Activated naive CD4-positive, alpha-beta T cell treated with anti-CD3 and anti-CD28 coated beads, Interleukin-2, amount 10 ng/mL, durations not matched to agents 7 days and 5 days (primary cell): ENCODE results near the gene ATP1B2.

Experiments
- CTCF ChIA-PET: fragments of 350-600 bp; sonication (Branson Sonifier 250); formaldehyde crosslinking; loops from one replicate; lab custom pipeline; 2021; ENCODE audit warnings: antibody characterized with exemption; lab: Charles Lee
- DNase-seq: peaks from one replicate; pipeline ENCODE4 v3.0.0-alpha.2; 2020
- H3K27ac Mint-ChIP-seq: one replicate; pipeline ENCODE4 v1.8.0; 2021; ENCODE audit warnings: mild to moderate bottlenecking, moderate library complexity, mixed read lengths
- H3K27me3 Mint-ChIP-seq: one replicate; pipeline ENCODE4 v1.8.0; 2021; ENCODE audit warnings: mild to moderate bottlenecking, mixed read lengths
- H3K36me3 Mint-ChIP-seq: one replicate; pipeline ENCODE4 v1.8.0; 2021; ENCODE audit warnings: mixed read lengths
- H3K4me1 Mint-ChIP-seq: one replicate; pipeline ENCODE4 v1.8.0; 2021; ENCODE audit warnings: mixed read lengths
- H3K4me3 Mint-ChIP-seq: one replicate; pipeline ENCODE4 v1.8.0; 2021; ENCODE audit warnings: mild to moderate bottlenecking, moderate library complexity, mixed read lengths
- H3K9me3 Mint-ChIP-seq: one replicate; pipeline ENCODE4 v1.8.0; 2021; ENCODE audit warnings: mixed read lengths

Gene ATP1B2

GRCh38 chr17:7651097-7651664 lies 455 bp downstream of the ATP1B2 start:
- CTCF ChIA-PET: interaction anchor here (0.6 to 1.8 kb wide), 2 partner anchors 35 to 287 kb away, joined by 3 to 5 read pairs; no protein-coding TSS in a partner anchor
- Mint-ChIP-seq H3K4me1 (peaks cover 15% of the 10 kb centered on the region), H3K27me3 (peaks cover 80% of the 10 kb centered on the region), H3K9me3 (no peaks in the 10 kb centered on the region), H3K36me3 (no peaks in the 10 kb centered on the region), H3K4me3 (peak overlapping the region; percentile 69), H3K27ac (no peak overlapping the region)
- DNase-seq: no peak

- Mint-ChIP-seq H3K27ac (no peak overlapping the region), H3K4me1 (peaks cover 15% of the 10 kb centered on the region), H3K4me3 (peak overlapping the region; percentile 13), H3K27me3 (peaks cover 78% of the 10 kb centered on the region), H3K9me3 (no peaks in the 10 kb centered on the region), H3K36me3 (no peaks in the 10 kb centered on the region)
- no peak for DNase-seq
- CTCF ChIA-PET: interaction anchor here (1.8 kb wide), 1 partner anchor 34 kb away, joined by 5 read pairs; no protein-coding TSS in a partner anchor
Observed at GRCh38 chr17:7651665-7652387, 1.1 kb downstream of the ATP1B2 start.

- DNase-seq: no peak
- Mint-ChIP-seq H3K4me3 (no peak overlapping the region), H3K27ac (no peak overlapping the region), H3K4me1 (peaks cover 15% of the 10 kb centered on the region), H3K9me3 (no peaks in the 10 kb centered on the region), H3K27me3 (peaks cover 72% of the 10 kb centered on the region), H3K36me3 (no peaks in the 10 kb centered on the region)
- CTCF ChIA-PET: no interaction called here
Observed at GRCh38 chr17:7652388-7653356, 1.9 kb downstream of the ATP1B2 start.

- Mint-ChIP-seq H3K27me3 (peaks cover 53% of the 10 kb centered on the region), H3K9me3 (no peaks in the 10 kb centered on the region), H3K27ac (no peak overlapping the region), H3K4me3 (no peak overlapping the region), H3K4me1 (peaks cover 12% of the 10 kb centered on the region), H3K36me3 (no peaks in the 10 kb centered on the region)
- CTCF ChIA-PET: no interaction called here
- DNase-seq: no peak
Observed at GRCh38 chr17:7654832-7655540, 4.3 kb downstream of the ATP1B2 start.

GRCh38 chr17:7655541-7655840 lies 4.8 kb downstream of the ATP1B2 start:
- H3K4me1 Mint-ChIP-seq: peaks cover 7% of the 10 kb centered on the region
- H3K4me3 Mint-ChIP-seq: no peak overlapping the region
- H3K27me3 Mint-ChIP-seq: peaks cover 48% of the 10 kb centered on the region
- no peaks in the 10 kb centered on the region for H3K9me3 Mint-ChIP-seq
- CTCF ChIA-PET: no interaction called here
- no peaks in the 10 kb centered on the region for H3K36me3 Mint-ChIP-seq
- H3K27ac Mint-ChIP-seq: no peak overlapping the region
- no peak for DNase-seq

GRCh38 chr17:7656958-7657609 lies 6.4 kb downstream of the ATP1B2 start:
- H3K4me1 Mint-ChIP-seq: no peaks in the 10 kb centered on the region
- no peak overlapping the region for H3K4me3 Mint-ChIP-seq
- H3K27ac Mint-ChIP-seq: no peak overlapping the region
- H3K9me3 Mint-ChIP-seq: no peaks in the 10 kb centered on the region
- no peak for DNase-seq
- no peaks in the 10 kb centered on the region for H3K36me3 Mint-ChIP-seq
- H3K27me3 Mint-ChIP-seq: peaks cover 32% of the 10 kb centered on the region
- CTCF ChIA-PET: interaction anchor here (0.9 kb wide), 1 partner anchor 16 kb away, joined by 3 read pairs; no protein-coding TSS in a partner anchor

GRCh38 chr17:7667656-7668406 lies 17.1 kb downstream of the ATP1B2 start:
- no peaks in the 10 kb centered on the region for H3K4me1 Mint-ChIP-seq
- CTCF ChIA-PET: interaction anchor here (1.3 kb wide), 1 partner anchor 35 kb away, joined by 3 read pairs; no protein-coding TSS in a partner anchor
- H3K27ac Mint-ChIP-seq: no peak overlapping the region
- no peak for DNase-seq
- no peaks in the 10 kb centered on the region for H3K27me3 Mint-ChIP-seq
- H3K9me3 Mint-ChIP-seq: no peaks in the 10 kb centered on the region
- H3K36me3 Mint-ChIP-seq: peaks cover 32% of the 10 kb centered on the region
- no peak overlapping the region for H3K4me3 Mint-ChIP-seq

GRCh38 chr17:7668482-7668881 lies 17.8 kb downstream of the ATP1B2 start:
- peaks cover 37% of the 10 kb centered on the region for H3K36me3 Mint-ChIP-seq

GRCh38 chr17:7673239-7673638 lies 22.5 kb downstream of the ATP1B2 start:
- Mint-ChIP-seq H3K36me3 (peaks cover 60% of the 10 kb centered on the region), H3K27ac (no peak overlapping the region), H3K4me1 (no peaks in the 10 kb centered on the region), H3K27me3 (no peaks in the 10 kb centered on the region), H3K4me3 (no peak overlapping the region), H3K9me3 (peaks cover 10% of the 10 kb centered on the region)
- peak; percentile 66 for DNase-seq
- CTCF ChIA-PET: interaction anchor here (0.6 to 2.2 kb wide), 10 partner anchors 10 to 253 kb away, joined by 3 to 11 read pairs (median 3); partner anchors contain the start of genes SAT2, TP53 and WRAP53

More at GRCh38 chr17:7668482-7668881, 17.8 kb downstream of the ATP1B2 start:
- H3K4me1 Mint-ChIP-seq: no peaks in the 10 kb centered on the region
- H3K27me3 Mint-ChIP-seq: no peaks in the 10 kb centered on the region
- CTCF ChIA-PET: no interaction called here
- peaks cover 3% of the 10 kb centered on the region for H3K9me3 Mint-ChIP-seq
- H3K4me3 Mint-ChIP-seq: no peak overlapping the region
- no peak for DNase-seq
- H3K27ac Mint-ChIP-seq: no peak overlapping the region

GRCh38 chr17:7674934-7675333 lies 24.2 kb downstream of the ATP1B2 start:
- H3K9me3 Mint-ChIP-seq: peaks cover 10% of the 10 kb centered on the region
- DNase-seq: no peak
- no peaks in the 10 kb centered on the region for H3K27me3 Mint-ChIP-seq
- no peaks in the 10 kb centered on the region for H3K4me1 Mint-ChIP-seq
- CTCF ChIA-PET: interaction anchor here (1.0 to 1.6 kb wide), 2 partner anchors 42 to 319 kb away, joined by 3 read pairs; no protein-coding TSS in a partner anchor
- no peak overlapping the region for H3K4me3 Mint-ChIP-seq
- H3K27ac Mint-ChIP-seq: no peak overlapping the region
- peaks cover 53% of the 10 kb centered on the region for H3K36me3 Mint-ChIP-seq

GRCh38 chr17:7676533-7676932 lies 25.8 kb downstream of the ATP1B2 start:
- H3K27ac Mint-ChIP-seq: no peak overlapping the region
- H3K36me3 Mint-ChIP-seq: peaks cover 45% of the 10 kb centered on the region

GRCh38 chr17:7677388-7678067 lies 26.8 kb downstream of the ATP1B2 start:
- Mint-ChIP-seq H3K36me3 (peaks cover 42% of the 10 kb centered on the region), H3K27ac (no peak overlapping the region), H3K9me3 (peaks cover 10% of the 10 kb centered on the region), H3K27me3 (no peaks in the 10 kb centered on the region), H3K4me1 (peaks cover 2% of the 10 kb centered on the region), H3K4me3 (no peak overlapping the region)
- DNase-seq: no peak
- CTCF ChIA-PET: interaction anchor here (0.6 to 0.7 kb wide), 2 partner anchors 21 to 45 kb away, joined by 3 to 4 read pairs; no protein-coding TSS in a partner anchor

More at GRCh38 chr17:7676533-7676932, 25.8 kb downstream of the ATP1B2 start:
- DNase-seq: no peak
- H3K9me3 Mint-ChIP-seq: peaks cover 10% of the 10 kb centered on the region
- no peaks in the 10 kb centered on the region for H3K27me3 Mint-ChIP-seq
- no peak overlapping the region for H3K4me3 Mint-ChIP-seq
- CTCF ChIA-PET: no interaction called here
- no peaks in the 10 kb centered on the region for H3K4me1 Mint-ChIP-seq
